ENCODE measurements around the gene C13orf46. TPM values are rescaled to one million over a fixed set of nuclear protein-coding genes. Genes with fewer than 3 reads are reported as not detected.

Gene C13orf46
- total and polyA plus RNA-seq, 10 of the 15 experiments (the other 5 are each of a cell fraction or from before 2014, with no cell fraction given): 0.01 to 0.18 (median 0.09) TPM; not detected in 6

- RAD21 ChIA-PET (ENCODE audit: unreplicated experiment): no interaction called here
- intact Hi-C loops (cut with micrococcal nuclease; ENCODE audit: unreplicated experiment): no loop called here
- TF ChIP-seq CREB1 (IDR thresholded peaks at IDR 0.05; ENCODE audit: low read depth) (no peak), CEBPB (IDR thresholded peaks at IDR 0.05; ENCODE audit: borderline replicate concordance in 1 of 2, low read depth in 2 of 2, low read length in 2 of 2) (no peak), CUX1 (IDR thresholded peaks at IDR 0.05; ENCODE audit: insufficient replicate concordance, low read depth, low read length) (no peak), NR2F1 (conservative IDR thresholded peaks at IDR 0.05) (no peak), ZNF687 (IDR thresholded peaks at IDR 0.05) (no peak), FOXK2 (IDR thresholded peaks at IDR 0.05) (no peak), BACH1 (IDR thresholded peaks at IDR 0.05; ENCODE audit: borderline replicate concordance) (no peak), HDGF (IDR thresholded peaks at IDR 0.05) (no peak), BRCA1 (IDR thresholded peaks at IDR 0.05; ENCODE audit: low read depth, low read length) (no peak), CEBPZ (IDR thresholded peaks at IDR 0.05; ENCODE audit: low read depth, low read length) (no peak), GABPA (IDR thresholded peaks at IDR 0.05; ENCODE audit: low read depth) (no peak)
These were observed 31.2 kb downstream of the C13orf46 start for GRCh38 chr13:113942591-113943103.

More at GRCh38 chr13:113942591-113943103, 31.2 kb downstream of the C13orf46 start:
- ATAC-seq (no peak), FAIRE-seq (no peak), DNase-seq (ENCODE audit: low read depth, low spot score) (no peak)
- H3K9me3 ChIP-seq (replicated peaks; ENCODE audit: control insufficient read depth, insufficient read depth, low read length): no peaks in the 10 kb centered on the region; the same call in 2 of the 3 replicates
- no peaks in the 10 kb centered on the region for H4K20me1 ChIP-seq (ENCODE audit: control insufficient read depth, insufficient read depth)
- no peak overlapping the region for H3K27ac ChIP-seq (ENCODE audit: control insufficient read depth, insufficient read depth)
- H3K36me3 ChIP-seq (ENCODE audit: control insufficient read depth in 2 of 2, insufficient read depth in 2 of 2, low read length in 1 of 2): no peaks in the 10 kb centered on the region
- H3K4me1 ChIP-seq (ENCODE audit: control insufficient read depth, insufficient read depth, low read length): no peaks in the 10 kb centered on the region
- no peaks in the 10 kb centered on the region for H3K79me2 ChIP-seq (ENCODE audit: control insufficient read depth, insufficient read depth, low read length)
- H3K27me3 ChIP-seq (replicated peaks in 1 of 2; ENCODE audit: control insufficient read depth in 2 of 2, insufficient read depth in 2 of 2, low read length in 1 of 2): no peaks in the 10 kb centered on the region; a peak in 1 of 4 replicates
- WGBS (ENCODE audit: insufficient coverage, insufficient replicate concordance, low lambda C conversion rate, missing lambda C conversion rate): 67% methylated on average over 22 of the region's 23 CpGs
- in situ Hi-C loops (cut with MboI): no loop called here
- SMC1A ChIA-PET (ENCODE audit: uncharacterized antibody, unreplicated experiment): no interaction called here
- POLR2A ChIA-PET: no interaction called here
- no peak overlapping the region for H2AFZ ChIP-seq (ENCODE audit: control insufficient read depth, low read depth, low read length)
- H3K4me3 ChIP-seq: no peak overlapping the region
- CTCF ChIA-PET: no interaction called here
- H3K4me2 ChIP-seq (ENCODE audit: control insufficient read depth, insufficient read depth): no peak overlapping the region
- BruUV-seq (replicated peaks): no TSS peak
- H3K9ac ChIP-seq (ENCODE audit: control insufficient read depth, insufficient read depth, low read length): no peak overlapping the region
